SU-DHL-6 (cell line): Measurements from ENCODE around the gene UBAC1.

Experiments
- H2AFZ ChIP-seq: fragments of 200-600 bp; sonication (generic); 2 replicates; pipeline ENCODE4 v1.6.1; 2014; ENCODE audit warnings: low read depth, mild to moderate bottlenecking, moderate library complexity, mixed read lengths, antibody characterized with exemption, low read length; ENCODE audit not compliant: severe bottlenecking
- H3F3A ChIP-seq: fragments of 200-600 bp; shearing (Covaris generic); 2 replicates; pipeline ENCODE4 v1.6.0; 2016; ENCODE audit warnings: antibody characterized with exemption, mild to moderate bottlenecking; ENCODE audit not compliant: insufficient read depth
- H3K27ac ChIP-seq: fragments of 200-600 bp; sonication (generic); 2 replicates; pipeline ENCODE4 v1.5.1; 2016; ENCODE audit warnings: low read depth, mild to moderate bottlenecking, low read length, moderate library complexity, mixed read lengths
- H3K27me3 ChIP-seq: fragments of 200-600 bp; sonication (generic), shearing (Covaris generic); 2 replicates; pipeline ENCODE4 v1.6.0; 2014; ENCODE audit warnings: mild to moderate bottlenecking, low read length
- H3K36me3 ChIP-seq: fragments of 200-600 bp; sonication (generic); 2 replicates; pipeline ENCODE4 v1.6.1; 2014; ENCODE audit warnings: mild to moderate bottlenecking, low read length, mixed read lengths
- H3K4me2 ChIP-seq: fragments of 300-600, 200-600 bp; shearing (Covaris generic), sonication (generic); 2 replicates; pipeline ENCODE4 v1.6.0; 2014; ENCODE audit warnings: low read length, low read depth, mild to moderate bottlenecking; ENCODE audit not compliant: poor library complexity, severe bottlenecking
- H3K4me3 ChIP-seq: fragments of 200-600 bp; sonication (generic); 2 replicates; pipeline ENCODE4 v1.5.1; 2014; ENCODE audit warnings: antibody characterized with exemption, low read length, mild to moderate bottlenecking, mixed read lengths; ENCODE audit not compliant: insufficient read depth, poor library complexity, severe bottlenecking
- H3K79me2 ChIP-seq: fragments of 200-600 bp; sonication (generic); 2 replicates; pipeline ENCODE4 v1.6.1; 2014; ENCODE audit warnings: mild to moderate bottlenecking, low read length, moderate library complexity; ENCODE audit not compliant: insufficient read depth
- H3K9ac ChIP-seq: fragments of 200-600 bp; sonication (generic); 2 replicates; pipeline ENCODE4 v1.7.0; 2014; ENCODE audit warnings: mild to moderate bottlenecking, low read length
- H3K9me2 ChIP-seq: fragments of 200-600 bp; sonication (generic); replicated peaks from 2 replicates; pipeline ENCODE4 v1.6.1; 2014; ENCODE audit warnings: low read length; ENCODE audit not compliant: insufficient read depth
- H3K9me3 ChIP-seq: fragments of 200-600 bp; sonication (generic); 2 replicates; pipeline ENCODE4 v1.6.1; 2014; ENCODE audit warnings: low read length, mixed read lengths; ENCODE audit not compliant: insufficient read depth
- H4K20me1 ChIP-seq: fragments of 200-600 bp; sonication (generic); 2 replicates; pipeline ENCODE4 v1.6.1; 2014; ENCODE audit warnings: low read depth, mild to moderate bottlenecking, antibody characterized with exemption, low read length, moderate library complexity, mixed read lengths
- CTCF ChIP-seq: fragments of 200-600 bp; sonication (generic); IDR thresholded peaks from one replicate; pipeline ENCODE4 v1.5.1; 2017; ENCODE audit warnings: antibody characterized with exemption, mild to moderate bottlenecking, low read length, moderate library complexity; ENCODE audit not compliant: insufficient read depth, poor library complexity, severe bottlenecking
- EZH2phosphoT487 ChIP-seq: fragments of 200-600 bp; sonication (generic), shearing (Covaris generic); conservative IDR thresholded peaks from 2 replicates; pipeline ENCODE4 v1.6.1; 2018; ENCODE audit warnings: mild to moderate bottlenecking, antibody characterized with exemption, low read length, moderate library complexity, mixed read lengths

UBAC1 gene

DNA sequence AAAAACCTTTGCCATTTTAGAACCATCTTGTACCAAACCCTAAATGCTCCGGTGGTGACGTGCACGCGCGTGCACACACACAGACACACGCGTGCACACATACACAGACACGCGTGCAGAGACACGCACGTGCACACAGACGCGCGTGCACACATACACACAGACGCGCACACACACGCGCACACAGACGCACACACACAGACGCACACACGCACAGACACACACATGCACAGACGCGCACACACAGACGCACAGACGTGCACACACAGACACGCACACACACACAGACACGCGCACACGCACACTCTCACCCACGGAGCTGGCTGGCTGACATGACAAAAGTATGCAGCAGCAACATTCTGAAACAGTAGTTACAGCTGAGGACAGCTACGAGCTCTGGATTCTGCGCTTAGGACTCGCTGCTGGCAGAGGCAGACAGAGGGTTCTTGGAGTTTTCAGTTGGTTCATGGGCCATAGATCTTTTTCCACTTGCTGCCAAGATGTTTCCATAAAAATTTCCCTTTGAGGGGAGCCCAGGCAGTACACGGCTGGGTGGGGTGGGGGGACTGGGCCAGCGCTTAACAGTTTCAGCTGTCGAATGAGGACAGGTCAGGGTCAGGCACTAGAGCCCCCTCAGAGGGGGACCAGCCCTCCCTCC lies 46.2 kb upstream of the UBAC1 start:
- H3K27ac ChIP-seq, result no peak overlapping the region
- peaks cover 1% of the 10 kb centered on the region; the same call in 1 of the 2 replicates for H3F3A ChIP-seq
- H3K36me3 ChIP-seq, result no peaks in the 10 kb centered on the region
- no peaks in the 10 kb centered on the region for H3K9me2 ChIP-seq
- H3K4me2 ChIP-seq, result no peak overlapping the region
- no peaks in the 10 kb centered on the region for H3K79me2 ChIP-seq
- no peaks in the 10 kb centered on the region for H4K20me1 ChIP-seq
- no peaks in the 10 kb centered on the region for H3K9me3 ChIP-seq
- no peak overlapping the region for H3K9ac ChIP-seq
- H2AFZ ChIP-seq, result no peak overlapping the region
- TF ChIP-seq CTCF (no peak), EZH2phosphoT487 (no peak)
- no peaks in the 10 kb centered on the region for H3K27me3 ChIP-seq
- no peak overlapping the region for H3K4me3 ChIP-seq

DNA sequence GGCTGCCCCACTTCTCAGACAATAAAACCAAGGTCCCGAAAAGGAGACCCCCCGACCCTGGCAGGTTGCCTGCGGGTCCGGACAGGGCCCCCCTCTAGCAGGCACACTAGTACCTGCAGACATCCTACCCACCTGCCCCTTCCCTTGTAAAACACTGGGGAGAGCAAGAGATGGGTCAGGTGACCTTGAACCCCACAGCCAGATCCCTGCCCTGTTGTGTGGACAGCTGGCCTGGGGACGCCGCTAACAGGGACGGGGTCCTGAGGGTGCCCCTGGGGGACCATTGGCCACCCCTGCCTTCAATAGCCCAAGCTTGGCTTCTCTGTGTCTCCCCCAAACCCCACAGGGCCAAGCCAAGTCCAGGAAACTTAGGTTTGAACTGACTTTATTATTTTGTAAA lies 45.0 kb upstream of the UBAC1 start:
- TF ChIP-seq CTCF (no peak), EZH2phosphoT487 (no peak)
- Histone ChIP-seq H3K27ac (no peak overlapping the region), H3K9me2 (no peaks in the 10 kb centered on the region), H3K79me2 (no peaks in the 10 kb centered on the region), H3K4me3 (no peak overlapping the region), H3F3A (no peaks in the 10 kb centered on the region), H3K36me3 (no peaks in the 10 kb centered on the region), H3K9me3 (no peaks in the 10 kb centered on the region), H3K4me2 (no peak overlapping the region), H3K27me3 (no peaks in the 10 kb centered on the region), H3K9ac (no peak overlapping the region), H4K20me1 (no peaks in the 10 kb centered on the region), H2AFZ (no peak overlapping the region)

DNA sequence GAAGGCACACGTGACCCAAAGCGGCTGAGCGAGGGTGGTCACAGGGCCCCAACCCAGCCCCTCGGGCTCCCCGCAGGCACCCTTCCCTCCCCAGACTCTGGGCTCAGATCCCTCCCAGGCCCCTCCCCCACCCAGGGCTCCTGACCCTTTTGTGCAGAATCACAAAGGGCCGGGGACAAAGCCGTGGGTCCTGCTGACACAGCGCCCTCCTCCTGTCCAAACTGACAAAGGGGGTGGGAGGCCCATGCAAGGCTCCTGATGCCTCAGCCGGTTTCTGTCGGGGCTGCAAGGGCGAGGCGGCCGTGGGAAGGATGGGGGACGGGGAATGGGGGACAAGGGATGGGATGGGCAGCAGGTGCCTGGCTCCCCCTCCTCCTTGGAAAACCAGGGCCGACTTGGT lies 43.5 kb upstream of the UBAC1 start:
- Histone ChIP-seq H4K20me1 (no peaks in the 10 kb centered on the region), H3K4me3 (no peak overlapping the region), H3K9me2 (no peaks in the 10 kb centered on the region), H2AFZ (no peak overlapping the region), H3F3A (no peaks in the 10 kb centered on the region), H3K4me2 (no peak overlapping the region), H3K9me3 (no peaks in the 10 kb centered on the region), H3K27ac (no peak overlapping the region), H3K36me3 (no peaks in the 10 kb centered on the region), H3K9ac (no peak overlapping the region), H3K79me2 (no peaks in the 10 kb centered on the region), H3K27me3 (no peaks in the 10 kb centered on the region)
- no peak for TF ChIP-seq EZH2phosphoT487
- TF ChIP-seq CTCF, result no peak
